ENCODE data around the gene AKAP12.
"Not testable (repeated sequence)": the region's sequence is repeated elsewhere in the genome, so short reads cannot be mapped to it uniquely, and the experiment has no call there.

Gene AKAP12

DNA sequence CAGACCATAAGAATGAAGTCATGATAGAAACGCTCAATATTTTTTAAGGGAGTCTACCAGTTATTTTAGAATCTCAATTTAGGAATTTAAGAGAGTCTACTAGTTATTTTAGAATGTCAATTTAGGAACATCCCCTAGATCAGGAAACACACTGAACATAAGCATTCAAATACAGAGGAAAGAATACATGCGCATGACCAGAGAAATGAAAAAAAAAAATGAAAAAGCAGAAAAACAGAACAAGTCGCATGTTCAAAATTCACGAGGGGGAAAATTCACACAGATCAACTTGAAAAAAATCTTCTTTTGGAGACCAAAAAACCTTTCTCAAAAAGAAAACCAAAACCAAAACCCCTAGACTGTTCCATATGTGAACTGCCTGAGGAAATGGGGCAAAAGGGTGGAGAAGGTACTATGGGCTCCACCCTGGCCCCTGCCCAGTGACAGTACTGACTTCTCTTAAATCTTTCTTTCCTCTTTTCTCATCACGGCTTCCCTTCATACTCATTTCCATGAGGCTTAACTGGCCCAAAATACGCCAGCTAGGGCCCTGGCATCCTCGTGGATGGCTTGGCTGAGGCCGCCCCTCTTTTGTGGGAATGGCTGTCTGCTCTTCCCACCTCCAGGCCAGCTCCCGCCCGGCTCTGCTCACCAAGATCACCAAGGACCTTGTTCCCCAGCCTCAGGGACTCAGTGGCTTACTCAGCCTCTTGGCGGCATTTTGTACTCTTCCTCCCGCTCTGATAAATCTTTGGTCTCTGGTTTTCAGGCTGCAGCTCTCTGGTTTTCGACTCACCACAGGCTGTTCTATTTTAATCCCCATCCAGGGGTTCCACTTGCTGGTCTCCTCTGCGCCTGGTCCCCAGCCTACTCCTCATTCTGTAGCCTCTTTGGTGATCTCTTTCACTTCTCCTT lies 140.4 kb downstream of the AKAP12 start:
- DNase-seq (ENCODE audit: low read depth) = no peak

DNA sequence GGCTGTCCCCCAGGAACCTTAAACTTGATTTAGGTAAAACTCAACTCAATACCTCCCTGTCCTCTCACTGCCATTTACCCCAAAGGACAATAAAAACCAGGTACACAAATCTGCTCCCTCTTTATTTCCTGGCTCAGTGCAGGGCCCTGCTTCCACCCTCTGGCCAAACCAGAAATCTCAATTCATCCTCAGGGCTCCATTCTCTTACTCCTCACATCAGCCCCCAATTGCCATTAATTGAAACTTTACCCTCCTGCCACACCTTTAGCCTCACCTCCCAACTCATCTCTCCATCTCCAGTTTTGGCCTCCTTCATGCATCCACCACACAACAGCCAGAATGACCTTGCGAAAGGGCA lies 141.1 kb downstream of the AKAP12 start:
- DNase-seq (ENCODE audit: low read depth) = no peak

DNA sequence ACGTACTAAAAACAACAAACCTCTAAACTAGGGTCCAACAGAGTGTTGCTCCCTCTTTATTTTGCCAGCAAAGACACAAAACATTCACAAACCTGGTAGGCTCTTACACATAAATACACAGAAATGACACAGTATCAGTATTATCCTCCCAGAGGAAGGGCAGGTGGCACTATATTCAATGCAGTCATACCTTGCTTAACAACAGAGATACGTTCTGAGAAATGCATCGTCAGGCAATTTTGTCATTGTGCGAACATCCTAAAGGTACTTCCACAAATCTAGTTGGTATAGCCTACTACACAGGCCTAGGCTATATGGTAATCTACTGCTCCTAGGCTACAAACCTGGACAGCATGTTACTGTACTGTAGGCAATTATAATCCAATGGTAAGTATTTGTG lies 142.0 kb downstream of the AKAP12 start:
- DNase-seq (ENCODE audit: low read depth) = no peak

DNA sequence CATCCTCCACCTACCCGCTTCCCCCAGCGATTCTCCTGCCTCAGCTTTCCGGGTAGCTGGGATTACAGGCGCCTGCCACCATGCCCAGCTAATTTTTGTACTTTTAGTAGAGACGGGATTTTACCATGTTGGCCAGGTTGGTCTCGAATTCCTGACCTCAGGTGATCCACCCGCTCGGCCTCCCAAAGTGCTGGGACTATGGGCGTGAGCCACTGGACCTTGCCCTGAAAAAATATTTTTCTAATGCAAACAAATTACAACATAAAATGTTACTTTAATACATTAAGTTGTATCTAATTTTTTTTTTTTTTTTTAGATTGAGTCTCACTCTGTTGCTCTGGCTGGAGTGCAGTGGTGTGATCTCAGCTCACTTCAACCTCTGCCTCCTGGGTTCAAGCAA lies 142.9 kb downstream of the AKAP12 start:
- not testable (repeated sequence) for DNase-seq (ENCODE audit: low read depth)

DNA sequence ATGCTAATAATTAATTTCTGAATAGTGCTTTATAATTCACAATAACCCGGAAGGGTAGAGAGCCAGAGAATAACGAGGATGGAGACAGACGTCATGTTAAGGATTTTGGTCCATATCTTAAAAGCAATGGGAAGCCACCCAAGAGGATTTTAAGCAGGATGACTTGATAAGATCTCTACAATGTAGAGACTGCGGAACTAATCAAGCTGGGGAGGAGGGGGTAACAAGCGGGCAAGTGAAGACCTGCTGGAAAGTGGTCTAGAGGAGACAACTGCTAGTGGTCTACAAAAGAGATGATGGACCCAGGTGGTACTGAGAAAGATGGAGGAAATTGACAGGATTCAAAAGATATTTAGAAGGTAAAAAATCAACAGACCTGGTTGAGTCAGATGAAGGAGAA lies 144.4 kb downstream of the AKAP12 start:
- no peak for DNase-seq (ENCODE audit: low read depth)

DNA sequence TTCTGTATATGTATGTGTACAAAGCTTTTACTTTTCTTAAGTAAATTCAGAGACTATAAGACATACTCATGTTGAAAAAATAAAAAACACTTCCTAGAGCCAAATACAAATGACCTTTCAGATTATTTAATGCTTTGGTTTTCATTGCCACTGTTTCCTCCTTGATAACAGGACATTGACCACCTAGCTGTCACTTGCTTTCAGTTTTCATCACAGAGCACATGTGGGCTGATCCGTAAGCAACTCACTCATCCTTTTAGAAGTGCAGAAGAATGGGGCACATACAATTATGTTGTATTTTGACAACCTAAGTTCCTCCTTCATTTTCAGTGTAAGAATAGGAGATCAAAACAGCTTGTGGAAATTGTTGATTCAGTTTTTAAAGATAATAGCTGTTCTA lies 145.4 kb downstream of the AKAP12 start:
- DNase-seq (ENCODE audit: low read depth) = no peak

DNA sequence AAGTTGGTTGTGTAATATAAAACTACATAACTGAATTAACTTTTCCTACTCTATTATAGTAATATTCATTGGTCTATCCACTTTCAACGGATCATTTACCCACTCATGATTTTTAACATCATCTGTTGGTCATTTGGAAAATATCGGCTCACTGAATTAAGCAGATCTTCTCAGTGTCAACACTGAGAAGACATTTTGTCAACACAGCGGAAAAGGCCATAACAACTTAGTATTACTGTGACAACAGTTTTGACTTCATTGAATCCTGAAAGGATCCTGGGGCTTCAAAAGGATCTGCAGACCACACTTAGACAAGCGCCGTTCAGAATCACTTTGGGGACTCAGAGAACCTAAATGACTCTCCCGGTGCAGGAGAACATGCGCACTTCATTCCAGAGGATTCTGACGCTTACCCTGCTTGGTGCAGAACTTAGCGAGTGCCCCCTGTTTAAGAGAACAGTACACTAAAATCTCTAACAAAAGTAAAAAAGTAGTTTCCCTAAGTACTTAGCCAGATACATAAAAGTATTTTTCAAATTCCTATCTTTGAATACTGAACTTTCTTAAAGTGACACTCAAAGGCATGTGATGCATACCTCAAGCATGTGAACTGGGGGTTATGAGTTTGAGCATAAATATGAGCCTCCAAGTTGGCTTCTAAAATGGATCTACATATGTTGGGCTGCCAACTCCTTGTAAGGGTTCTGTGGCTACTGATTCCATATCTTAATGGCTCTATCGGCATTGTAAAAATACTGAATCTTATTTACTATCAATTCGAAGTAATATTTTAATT lies 147.6 kb downstream of the AKAP12 start:
- peak; percentile 62 for DNase-seq (ENCODE audit: low read depth)

DNA sequence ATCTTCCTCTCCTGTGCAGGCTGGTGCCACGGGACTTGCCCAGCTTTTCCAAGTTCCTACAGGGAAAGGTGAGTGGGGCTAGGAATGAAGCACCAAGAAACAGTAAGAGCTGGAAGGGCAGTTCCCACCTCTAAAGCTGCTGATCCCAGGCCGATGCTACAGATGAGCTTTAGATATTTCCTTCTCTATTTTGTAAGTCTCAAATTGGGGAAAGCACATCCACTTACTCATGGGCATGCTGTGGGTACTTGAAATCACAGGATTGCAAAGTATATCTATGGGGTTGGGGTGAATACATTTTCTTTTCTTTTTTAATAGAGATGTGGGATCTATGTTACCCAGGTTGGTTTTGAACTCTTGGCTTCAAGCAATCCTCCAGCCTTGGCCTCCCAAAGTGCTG lies 148.5 kb downstream of the AKAP12 start:
- no peak for DNase-seq (ENCODE audit: low read depth)

DNA sequence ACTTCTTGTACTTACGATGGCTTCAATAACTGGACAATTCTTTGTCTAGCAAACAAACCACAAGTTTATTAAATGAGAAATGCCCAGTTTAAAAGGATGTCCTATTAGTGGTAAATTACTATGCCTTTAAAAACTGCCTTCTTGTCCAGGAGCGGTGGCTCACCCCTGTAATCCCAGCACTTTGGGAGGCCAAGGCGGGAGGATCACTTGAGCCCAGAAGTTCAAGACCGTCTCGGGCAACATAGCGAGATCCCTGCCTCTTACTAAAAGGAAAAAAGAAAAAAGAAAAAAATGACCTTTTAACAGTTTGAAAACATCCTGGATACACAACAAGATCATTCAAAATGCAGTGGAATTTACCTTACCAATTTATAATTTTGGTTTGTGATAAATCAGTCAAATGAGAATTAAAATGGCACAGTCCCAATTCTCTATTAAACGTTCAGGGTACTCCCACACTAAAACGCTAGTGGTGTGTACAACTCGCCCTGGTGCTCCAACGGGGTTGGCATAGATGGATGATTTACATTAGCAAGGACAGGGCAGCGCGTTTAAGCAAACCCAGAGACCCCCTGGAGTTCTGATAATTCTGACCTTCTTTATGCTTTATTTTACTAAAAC lies 149.3 kb downstream of the AKAP12 start:
- DNase-seq (ENCODE audit: low read depth) = no peak

DNA sequence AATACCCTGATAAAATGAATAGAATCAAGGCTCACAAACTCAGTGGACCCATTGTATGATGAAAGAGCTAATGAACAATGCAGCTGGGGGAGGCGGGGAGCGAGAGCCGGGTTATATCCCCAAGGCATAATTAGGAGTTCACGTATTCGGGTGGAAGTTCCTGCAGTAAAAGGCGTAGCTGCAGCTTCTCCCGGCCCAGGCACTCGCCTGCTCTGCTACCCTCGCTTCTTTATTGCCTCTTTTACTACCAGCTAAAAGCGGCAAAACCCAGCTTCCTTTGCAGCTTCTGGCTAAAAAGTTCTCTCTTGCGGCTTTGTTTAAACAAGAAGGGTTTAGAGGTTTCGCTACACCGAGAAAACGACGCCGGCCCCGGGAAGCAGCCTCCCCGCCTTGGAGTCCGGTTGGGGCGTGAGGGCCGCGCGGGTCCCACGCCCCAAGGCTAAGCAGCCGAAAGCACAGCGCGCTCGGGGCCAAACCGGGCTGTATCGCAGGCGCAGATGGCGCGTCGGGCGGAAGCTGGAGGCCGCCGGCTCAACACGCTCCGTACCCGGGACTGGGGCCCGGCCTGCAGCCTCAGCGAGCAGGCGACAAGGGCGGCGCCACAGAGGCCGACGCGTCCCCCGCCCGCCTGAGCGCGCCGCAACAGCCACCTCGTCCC lies 150.0 kb downstream of the AKAP12 start:
- peak; percentile 56 for DNase-seq (ENCODE audit: low read depth)

DNA sequence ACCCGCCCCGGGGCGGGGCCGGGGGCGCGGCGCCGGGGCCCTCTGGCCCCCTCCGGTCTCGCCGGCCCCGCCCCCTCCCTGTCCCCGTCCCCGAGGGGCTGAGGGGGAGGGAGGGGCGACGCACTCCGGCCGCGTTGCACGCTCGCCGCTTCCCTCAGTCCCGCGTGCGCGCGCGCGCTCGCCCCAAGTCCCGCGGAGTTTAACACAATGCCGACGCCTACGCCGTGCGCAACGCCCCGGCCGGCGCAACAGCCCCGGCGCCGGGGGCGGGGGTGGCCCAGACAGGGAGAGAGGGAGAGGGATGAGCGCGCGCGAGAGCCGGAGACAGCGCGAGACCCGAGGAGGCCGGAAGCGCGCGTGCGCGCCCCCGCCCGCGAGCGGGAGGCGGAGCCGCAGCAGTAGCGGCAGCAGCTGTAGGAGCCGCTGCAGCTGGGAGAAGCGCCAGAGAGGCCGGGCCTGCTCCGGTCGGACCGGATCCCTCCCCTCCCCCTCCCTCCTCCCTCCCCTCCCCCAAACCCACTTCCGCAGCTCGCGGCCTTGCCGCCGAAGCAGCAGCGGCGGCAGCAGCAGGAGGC lies 150.6 kb downstream of the AKAP12 start:
- peak; percentile 94 for DNase-seq (ENCODE audit: low read depth)

DNA sequence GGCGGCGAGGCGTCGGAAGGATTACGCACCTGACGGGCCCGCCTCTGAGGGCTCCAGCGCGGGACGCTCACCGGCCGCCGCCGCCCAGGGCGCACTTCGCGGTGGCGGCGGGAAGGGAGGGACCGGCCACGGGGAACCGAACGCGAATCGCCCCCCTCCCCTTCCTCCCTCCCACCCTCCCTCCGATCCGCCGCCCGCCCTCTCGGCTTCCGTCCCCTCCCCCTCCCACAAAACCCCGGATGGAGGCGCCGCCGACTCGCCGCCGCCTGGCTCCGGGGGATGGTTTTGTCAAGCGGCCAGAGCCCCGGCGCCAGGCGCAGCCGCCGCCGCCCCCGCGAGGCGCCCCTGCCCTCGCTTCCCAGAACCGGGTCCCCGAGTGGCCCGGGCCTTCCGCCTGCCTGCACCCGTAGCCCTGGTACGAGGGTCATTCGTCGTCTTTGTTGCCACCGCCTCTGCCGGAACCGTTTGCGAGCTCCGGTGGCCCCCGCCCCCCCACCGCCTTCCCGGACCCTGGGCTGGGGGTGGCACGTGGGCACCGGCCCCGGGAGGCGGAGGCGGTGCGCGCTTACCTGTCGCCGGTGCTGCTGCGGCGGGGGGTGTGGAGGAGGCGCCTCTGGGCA lies 151.2 kb downstream of the AKAP12 start:
- no peak for DNase-seq (ENCODE audit: low read depth)

DNA sequence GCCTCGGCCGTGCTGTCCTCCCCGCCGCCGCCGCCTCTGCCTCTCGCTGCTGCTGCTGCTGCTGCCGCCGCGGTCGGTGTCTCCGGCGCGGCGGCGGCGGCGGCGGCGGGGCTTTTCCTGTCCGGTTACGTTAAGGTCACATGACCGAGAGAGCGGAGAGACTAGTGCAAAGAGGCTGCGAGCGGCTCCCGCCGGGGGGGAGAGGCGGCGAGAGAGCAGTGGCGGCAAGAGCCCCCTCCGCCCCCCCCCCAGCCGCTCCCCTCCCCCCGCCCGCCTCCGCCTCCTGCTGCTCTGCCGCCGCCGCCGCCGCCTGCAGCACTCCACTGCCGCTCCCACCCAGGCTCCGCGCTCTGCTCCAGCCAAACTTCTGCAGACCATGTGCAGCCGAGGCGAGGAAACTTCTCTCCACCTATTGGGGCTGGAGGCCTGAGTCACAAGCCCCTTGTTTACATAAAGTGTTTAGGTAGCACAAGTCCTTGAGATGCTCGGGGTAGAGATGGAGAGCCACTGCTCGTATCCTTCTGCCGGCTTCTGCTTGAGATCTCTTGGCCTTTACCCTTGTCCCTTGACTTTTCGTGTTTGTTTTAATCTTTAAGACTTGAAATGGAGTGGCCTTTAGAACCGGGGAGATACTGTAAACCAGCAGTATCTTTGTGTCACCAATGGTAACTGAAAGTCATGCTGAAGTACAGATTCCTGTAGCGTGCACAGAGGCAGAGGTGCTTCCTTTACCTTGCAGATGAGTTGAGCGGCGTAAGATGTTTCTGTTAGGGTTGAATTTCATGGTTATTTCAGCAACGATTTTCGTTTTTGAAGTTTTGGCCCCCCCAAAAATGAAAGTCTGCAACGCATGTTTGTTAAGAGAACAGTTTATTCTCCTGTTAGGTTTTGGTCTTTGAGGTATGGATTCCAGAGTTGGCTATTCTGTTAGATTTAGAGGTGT lies 152.0 kb downstream of the AKAP12 start, which contains the start of gene ZBTB2:
ZBTB2 (minus strand) TSS at position 89 of the 943 bp plus-strand sequence. CDS start 17,922 bp downstream, outside the sequence.
- peak; percentile 42 for DNase-seq (ENCODE audit: low read depth)

DNA sequence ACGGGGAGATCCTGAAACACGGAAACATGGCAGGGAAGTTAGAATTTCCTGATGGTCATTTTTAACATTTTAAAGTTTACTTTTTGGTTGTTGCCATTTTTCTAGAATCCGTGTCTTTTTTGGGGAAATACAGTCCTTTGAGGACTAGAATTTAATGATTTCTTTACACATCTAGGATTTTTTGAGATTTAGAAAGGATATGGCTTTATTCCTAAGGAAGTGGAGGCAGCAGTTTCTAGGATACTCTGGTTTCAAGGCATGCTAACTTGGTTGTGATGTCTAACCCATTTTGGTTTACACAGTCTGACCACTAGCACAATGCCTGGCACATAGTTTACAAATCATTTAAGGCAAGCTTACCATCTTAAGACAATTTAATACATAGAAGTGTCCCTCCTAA lies 152.7 kb downstream of the AKAP12 start:
- DNase-seq (ENCODE audit: low read depth) = no peak

DNA sequence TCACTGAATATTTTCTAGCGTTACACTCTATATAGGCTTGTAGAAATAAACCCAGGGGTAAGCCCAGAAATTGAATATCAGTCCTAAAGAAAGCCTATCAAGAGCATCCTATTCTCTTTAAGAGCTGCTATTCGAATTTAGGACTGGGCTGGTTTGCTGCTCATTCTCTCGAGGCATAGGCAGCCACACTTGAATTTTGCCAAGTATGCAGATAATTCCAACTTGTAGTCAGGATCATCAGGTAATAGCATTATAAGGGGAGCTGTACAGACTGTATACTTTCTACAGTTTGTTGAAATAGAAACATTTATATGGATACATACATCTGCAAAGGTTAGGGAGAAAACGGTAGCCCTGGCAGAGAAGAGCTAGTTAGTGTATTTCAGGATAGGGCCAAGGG lies 153.6 kb downstream of the AKAP12 start:
- DNase-seq (ENCODE audit: low read depth) = no peak

DNA sequence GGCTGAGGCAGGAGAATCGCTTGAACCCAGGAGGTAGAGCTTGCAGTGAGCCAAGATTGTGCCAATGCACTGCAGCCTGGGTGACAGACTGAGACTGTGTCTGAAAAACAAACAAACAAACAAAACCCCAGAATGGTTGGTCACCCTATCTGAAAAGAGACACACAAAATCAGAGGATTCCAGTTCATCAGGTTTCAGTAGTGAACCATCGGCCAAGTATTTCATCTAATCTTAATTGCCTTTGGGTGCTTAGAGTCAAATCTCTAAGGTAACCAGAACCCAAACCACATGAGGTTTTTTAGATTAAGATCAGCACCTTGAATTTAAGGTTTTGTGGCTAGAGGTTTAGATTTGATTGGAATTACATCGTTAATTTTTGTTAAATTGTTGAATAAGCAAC lies 159.9 kb downstream of the AKAP12 start:
- no peak for DNase-seq (ENCODE audit: low read depth)

DNA sequence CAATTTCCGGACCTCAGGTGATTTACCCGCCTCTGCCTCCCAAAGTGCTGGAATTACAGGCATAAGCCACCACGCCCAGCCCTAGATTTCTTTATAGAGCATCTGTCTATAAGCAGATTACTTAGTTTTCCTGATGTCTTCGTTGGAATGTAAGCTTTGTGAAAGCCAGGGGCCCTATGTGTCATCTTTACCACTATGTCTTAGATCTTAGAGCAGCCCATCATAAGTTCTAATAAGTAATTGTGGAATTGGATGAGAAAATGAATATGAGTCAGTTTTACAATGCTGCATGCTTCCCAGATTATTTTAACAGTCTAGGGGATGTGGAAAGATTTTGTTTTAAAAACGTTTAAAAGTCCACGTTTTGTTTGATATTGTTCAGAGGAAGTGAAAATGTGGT lies 160.7 kb downstream of the AKAP12 start:
- no peak for DNase-seq (ENCODE audit: low read depth)

DNA sequence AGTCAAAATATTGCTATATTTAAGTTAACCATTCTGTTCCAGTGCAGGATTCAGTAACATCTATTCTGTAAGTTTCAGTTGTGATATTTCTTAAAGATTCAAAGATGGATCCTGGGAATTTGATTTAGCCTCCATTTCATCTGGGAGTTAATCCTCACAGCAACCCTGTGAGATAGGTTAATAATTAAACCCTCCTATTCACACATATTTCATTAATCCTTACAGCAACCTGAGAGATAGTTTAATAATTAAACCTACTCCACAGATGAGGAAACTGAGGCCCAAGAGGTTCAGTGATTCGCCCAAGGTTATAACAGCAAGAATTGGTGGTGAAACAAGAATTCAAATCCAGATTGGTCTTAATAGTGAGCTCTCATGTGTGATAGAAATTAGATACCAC lies 162.5 kb downstream of the AKAP12 start:
- no peak for DNase-seq (ENCODE audit: low read depth)

DNA sequence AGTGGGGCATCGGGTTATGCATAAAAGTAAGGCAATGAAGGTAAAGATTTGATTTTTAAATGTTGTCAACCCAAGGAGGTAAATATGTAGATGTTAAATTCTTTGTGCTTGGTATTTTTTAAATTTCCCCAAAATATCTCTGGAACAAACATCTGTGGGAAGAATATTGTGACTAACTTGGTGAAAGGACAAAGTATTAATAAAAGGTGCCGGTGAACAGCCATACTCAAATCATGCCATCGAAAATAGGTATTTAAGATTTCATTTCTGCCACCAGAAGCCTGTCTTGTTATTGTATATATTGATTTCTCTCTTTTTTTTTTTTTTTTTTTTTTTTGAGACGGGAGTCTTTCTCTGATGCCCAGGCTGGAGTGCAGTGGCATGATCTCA lies 164.1 kb downstream of the AKAP12 start:
- no peak for DNase-seq (ENCODE audit: low read depth)
